HG03460 (cell line): ENCODE measurements around the gene P3H1.
"Not testable (repeated sequence)": the region's sequence is repeated elsewhere in the genome, so short reads cannot be mapped to it uniquely, and the experiment has no call there.

Source experiments
- ATAC-seq: cut with Tn5 transposase; IDR thresholded peaks from one replicate; pipeline ENCODE4 v1.9.1; 2021; ENCODE audit not compliant: unreplicated experiment

Gene P3H1

GRCh38 chr1:42773420-42773819 lies 6.6 kb upstream of the P3H1 start:
- no peak for ATAC-seq

- ATAC-seq: no peak
Measured at GRCh38 chr1:42769811-42770210, 3.0 kb upstream of the P3H1 start.

- no peak for ATAC-seq
Measured at GRCh38 chr1:42768172-42768571, 1.3 kb upstream of the P3H1 start.

- peak; percentile 28 for ATAC-seq
Measured at GRCh38 chr1:42767510-42768000, 727 bp upstream of the P3H1 start.

- peak; percentile 19 for ATAC-seq
Measured at GRCh38 chr1:42765832-42766740, 742 bp downstream of the P3H1 start.

GRCh38 chr1:42765269-42765668 lies 1.6 kb downstream of the P3H1 start:
- ATAC-seq: no peak

GRCh38 chr1:42762269-42762668 lies 4.6 kb downstream of the P3H1 start:
- no peak for ATAC-seq

GRCh38 chr1:42761567-42761966 lies 5.3 kb downstream of the P3H1 start:
- no peak for ATAC-seq

GRCh38 chr1:42759114-42759513 lies 7.7 kb downstream of the P3H1 start:
- ATAC-seq: no peak

GRCh38 chr1:42758641-42759040 lies 8.2 kb downstream of the P3H1 start:
- ATAC-seq: no peak

- no peak for ATAC-seq
Measured at GRCh38 chr1:42757892-42758275, 8.9 kb downstream of the P3H1 start.

GRCh38 chr1:42756956-42757891 lies 9.6 kb downstream of the P3H1 start:
- no peak for ATAC-seq

GRCh38 chr1:42753070-42753469 lies 13.8 kb downstream of the P3H1 start:
- no peak for ATAC-seq

GRCh38 chr1:42752284-42752683 lies 14.5 kb downstream of the P3H1 start:
- no peak for ATAC-seq

- ATAC-seq: not testable (repeated sequence)
Measured at GRCh38 chr1:42751511-42752070, 15.2 kb downstream of the P3H1 start.

GRCh38 chr1:42750041-42750440 lies 16.8 kb downstream of the P3H1 start:
- no peak for ATAC-seq

- no peak for ATAC-seq
Measured at GRCh38 chr1:42748461-42749410, 18.1 kb downstream of the P3H1 start.

- no peak for ATAC-seq
Measured at GRCh38 chr1:42748021-42748420, 18.8 kb downstream of the P3H1 start.

- no peak for ATAC-seq
Measured at GRCh38 chr1:42747125-42747524, 19.7 kb downstream of the P3H1 start.

GRCh38 chr1:42746436-42747105 lies 20.3 kb downstream of the P3H1 start:
- no peak for ATAC-seq
